ENCODE data around the gene ELAC2. TPM values are rescaled to one million over a fixed set of nuclear protein-coding genes. Genes with fewer than 3 reads are reported as not detected.

ELAC2 gene
- total RNA-seq, 1 experiment from 2014 or later = 38.9 TPM

- Mint-ChIP-seq H3K4me1 (ENCODE audit: low read depth, unreplicated experiment) (no peaks in the 10 kb centered on the region), H3K4me3 (ENCODE audit: unreplicated experiment) (no peak overlapping the region), H3K27me3 (ENCODE audit: insufficient read depth, unreplicated experiment) (no peaks in the 10 kb centered on the region), H3K27ac (ENCODE audit: unreplicated experiment) (no peak overlapping the region), H3K9me3 (ENCODE audit: unreplicated experiment) (no peaks in the 10 kb centered on the region), H3K36me3 (ENCODE audit: insufficient read depth, unreplicated experiment) (peaks cover 31% of the 10 kb centered on the region)
- Histone ChIP-seq H3K4me3 (ENCODE audit: low read depth, low read length) (no peak overlapping the region), H3K36me3 (ENCODE audit: control insufficient read depth, insufficient read depth, low read length) (no peaks in the 10 kb centered on the region; the same call in 1 of the 2 replicates), H3K9me3 (no peaks in the 10 kb centered on the region), H3K27me3 (replicated peaks; ENCODE audit: control insufficient read depth, insufficient read depth, low read length) (no peaks in the 10 kb centered on the region), H3K4me1 (no peaks in the 10 kb centered on the region)
- no peak for TF ChIP-seq CTCF (IDR thresholded peaks at IDR 0.05; ENCODE audit: insufficient read depth in 1 of 2, low read depth in 1 of 2, low read length in 1 of 2, severe bottlenecking in 1 of 2, unreplicated experiment in 1 of 2)
- CTCF ChIA-PET = no interaction called here
- intact Hi-C loops (cut with micrococcal nuclease; ENCODE audit: unreplicated experiment) = loop anchor here (2.0 to 10.0 kb wide), 2 partner anchors 75 to 749 kb away; no protein-coding TSS in a partner anchor
- POLR2A ChIA-PET = no interaction called here
- BruUV-seq (replicated peaks) = no TSS peak
- no peak for DNase-seq
Measured at GRCh38 chr17:13003927-13004326, 13.9 kb downstream of the ELAC2 start.

- no peak for DNase-seq
- Histone ChIP-seq H3K36me3 (ENCODE audit: control insufficient read depth, insufficient read depth, low read length) (no peaks in the 10 kb centered on the region; the same call in 1 of the 2 replicates), H3K9me3 (no peaks in the 10 kb centered on the region), H3K27me3 (replicated peaks; ENCODE audit: control insufficient read depth, insufficient read depth, low read length) (no peaks in the 10 kb centered on the region), H3K4me3 (ENCODE audit: low read depth, low read length) (no peak overlapping the region), H3K4me1 (no peaks in the 10 kb centered on the region)
- ChIA-PET CTCF (no interaction called here), POLR2A (no interaction called here)
- intact Hi-C loops (cut with micrococcal nuclease; ENCODE audit: unreplicated experiment) = loop anchor here (2.0 to 10.0 kb wide), 2 partner anchors 75 to 749 kb away; no protein-coding TSS in a partner anchor
- H3K9me3 Mint-ChIP-seq (ENCODE audit: unreplicated experiment) = no peaks in the 10 kb centered on the region
- no peak for TF ChIP-seq CTCF (IDR thresholded peaks at IDR 0.05; ENCODE audit: insufficient read depth in 1 of 2, low read depth in 1 of 2, low read length in 1 of 2, severe bottlenecking in 1 of 2, unreplicated experiment in 1 of 2)
- H3K36me3 Mint-ChIP-seq (ENCODE audit: insufficient read depth, unreplicated experiment) = peaks cover 30% of the 10 kb centered on the region
- no peak overlapping the region for H3K4me3 Mint-ChIP-seq (ENCODE audit: unreplicated experiment)
- no TSS peak for BruUV-seq (replicated peaks)
- H3K4me1 Mint-ChIP-seq (ENCODE audit: low read depth, unreplicated experiment) = no peaks in the 10 kb centered on the region
- H3K27ac Mint-ChIP-seq (ENCODE audit: unreplicated experiment) = no peak overlapping the region
- H3K27me3 Mint-ChIP-seq (ENCODE audit: insufficient read depth, unreplicated experiment) = no peaks in the 10 kb centered on the region
Measured at GRCh38 chr17:13003454-13003851, 14.4 kb downstream of the ELAC2 start.

GRCh38 chr17:13002761-13003453 is 14.9 kb downstream of the ELAC2 start:
- no peaks in the 10 kb centered on the region for H3K9me3 ChIP-seq
- DNase-seq = peak; percentile 49 to 51
- H3K9me3 Mint-ChIP-seq (ENCODE audit: unreplicated experiment) = no peaks in the 10 kb centered on the region
- no peaks in the 10 kb centered on the region for H3K4me1 Mint-ChIP-seq (ENCODE audit: low read depth, unreplicated experiment)
- ChIA-PET POLR2A (no interaction called here), CTCF (interaction anchor here (0.6 kb wide), 2 partner anchors 261 to 689 kb away, joined by 3 read pairs; no protein-coding TSS in a partner anchor)
- no peaks in the 10 kb centered on the region for H3K4me1 ChIP-seq
- H3K27me3 Mint-ChIP-seq (ENCODE audit: insufficient read depth, unreplicated experiment) = no peaks in the 10 kb centered on the region
- peak; percentile 37 to 72 for TF ChIP-seq CTCF (IDR thresholded peaks at IDR 0.05; ENCODE audit: insufficient read depth in 1 of 2, low read depth in 1 of 2, low read length in 1 of 2, severe bottlenecking in 1 of 2, unreplicated experiment in 1 of 2)
- no peak overlapping the region for H3K4me3 ChIP-seq (ENCODE audit: low read depth, low read length)
- intact Hi-C loops (cut with micrococcal nuclease; ENCODE audit: unreplicated experiment) = loop anchor here (2.0 to 10.0 kb wide), 2 partner anchors 74 to 748 kb away; no protein-coding TSS in a partner anchor
- no peak overlapping the region for H3K4me3 Mint-ChIP-seq (ENCODE audit: unreplicated experiment)
- H3K27me3 ChIP-seq (replicated peaks; ENCODE audit: control insufficient read depth, insufficient read depth, low read length) = no peaks in the 10 kb centered on the region
- no peaks in the 10 kb centered on the region; the same call in 1 of the 2 replicates for H3K36me3 ChIP-seq (ENCODE audit: control insufficient read depth, insufficient read depth, low read length)
- BruUV-seq (replicated peaks) = no TSS peak
- no peak overlapping the region for H3K27ac Mint-ChIP-seq (ENCODE audit: unreplicated experiment)
- H3K36me3 Mint-ChIP-seq (ENCODE audit: insufficient read depth, unreplicated experiment) = peaks cover 29% of the 10 kb centered on the region

Data from Caco-2 (cell line).